GM08714 (cell line): ENCODE results near the gene CCDC171.

ENCODE experiments used
- H3K4me3 ChIP-seq: fragments of 200-500 bp; sonication (Bioruptor generic); 2 replicates; pipeline ENCODE4 v1.5.1; 2014; ENCODE audit warnings: mild to moderate bottlenecking, low read length, inconsistent platforms
- ZNF274 ChIP-seq: IDR thresholded peaks from 2 replicates; pipeline ENCODE4 v1.6.1; 2012; ENCODE audit warnings: mild to moderate bottlenecking, low read depth, low read length

Gene CCDC171

DNA sequence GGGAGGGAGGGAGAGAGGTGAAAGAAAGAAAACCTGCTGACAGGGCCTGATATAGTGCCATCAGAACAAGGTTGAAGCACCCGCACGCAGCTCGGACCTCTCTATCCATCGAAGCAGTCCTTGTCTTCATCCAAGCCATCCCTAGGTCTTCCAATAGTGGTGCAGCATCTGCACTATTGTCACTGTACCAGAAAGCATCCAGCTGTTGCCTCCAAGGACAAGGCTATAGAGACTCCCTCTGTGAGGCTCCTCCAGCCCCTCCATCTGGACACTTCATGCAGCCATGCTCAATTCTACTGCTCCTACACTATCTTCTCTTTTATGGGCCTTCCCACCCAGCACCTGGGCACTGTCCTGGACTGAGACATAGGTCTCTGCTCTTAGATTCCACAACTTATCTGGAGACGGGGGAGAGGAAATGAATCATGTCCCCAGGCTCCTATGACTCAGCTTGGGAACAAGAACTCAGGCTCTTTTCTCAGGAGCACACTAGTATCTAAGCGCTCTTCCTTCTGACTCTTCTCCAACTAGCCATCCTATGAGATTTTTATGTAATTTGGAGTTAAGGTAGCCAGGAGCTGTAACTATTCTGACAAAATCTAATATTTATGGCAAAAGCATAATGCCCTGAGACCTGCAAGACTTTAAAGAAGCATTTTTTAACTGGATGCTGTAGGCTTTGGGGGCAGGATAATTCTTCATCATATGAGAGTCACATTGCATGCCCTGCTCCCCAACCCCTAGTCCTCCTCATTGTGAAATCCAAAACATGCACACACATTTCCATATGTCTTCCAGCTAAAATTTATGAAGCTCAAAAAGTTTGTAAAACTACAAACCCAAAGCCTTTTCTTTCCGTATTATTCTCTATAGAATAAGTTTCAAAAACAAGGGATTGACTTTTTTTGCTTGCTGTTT lies 446.8 kb downstream of the CCDC171 start:
- TF ChIP-seq ZNF274, result no peak
- H3K4me3 ChIP-seq, result no peak overlapping the region

DNA sequence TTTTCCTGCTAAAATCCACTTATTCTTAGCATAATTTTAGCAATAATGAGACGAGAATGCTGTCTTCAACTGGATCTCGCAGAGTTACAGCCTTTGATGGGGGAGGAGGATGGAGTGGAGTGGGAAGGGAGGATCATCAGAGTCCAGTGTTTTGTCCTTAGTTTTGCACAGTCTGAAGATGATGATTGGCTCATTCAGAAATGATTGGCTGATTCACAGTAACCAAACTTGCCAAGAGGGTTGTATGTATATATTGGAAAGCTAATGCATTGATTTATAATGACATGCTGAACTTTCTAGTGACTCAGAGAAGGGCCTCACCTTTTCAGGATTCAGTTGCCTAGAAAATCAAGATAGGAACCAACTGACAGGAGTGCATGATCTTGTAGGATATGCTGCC lies 448.0 kb downstream of the CCDC171 start:
- no peak for TF ChIP-seq ZNF274
- H3K4me3 ChIP-seq, result no peak overlapping the region

- no peak overlapping the region for H3K4me3 ChIP-seq
- TF ChIP-seq ZNF274, result no peak
Observed at GRCh38 chr9:16001856-16002255, 449.0 kb downstream of the CCDC171 start.

DNA sequence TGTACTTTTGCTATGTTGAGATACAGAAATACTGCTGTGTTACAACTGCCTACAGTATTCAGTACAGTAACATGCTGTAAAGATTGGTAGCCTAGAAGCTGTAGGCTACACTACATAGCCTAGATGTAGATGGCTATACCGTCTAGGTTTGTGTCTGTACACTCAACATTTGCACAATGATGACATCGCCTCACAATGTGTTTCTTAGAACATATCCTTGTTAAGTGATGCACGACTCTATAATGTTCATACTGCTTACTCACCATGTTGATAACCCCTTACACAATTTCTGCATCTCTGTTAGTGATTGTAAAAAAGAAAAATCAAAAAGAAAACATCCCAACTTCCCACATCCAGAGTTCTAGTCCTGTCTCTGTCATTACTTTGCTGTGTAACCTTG lies 450.0 kb downstream of the CCDC171 start:
- TF ChIP-seq ZNF274, result no peak
- H3K4me3 ChIP-seq, result no peak overlapping the region

DNA sequence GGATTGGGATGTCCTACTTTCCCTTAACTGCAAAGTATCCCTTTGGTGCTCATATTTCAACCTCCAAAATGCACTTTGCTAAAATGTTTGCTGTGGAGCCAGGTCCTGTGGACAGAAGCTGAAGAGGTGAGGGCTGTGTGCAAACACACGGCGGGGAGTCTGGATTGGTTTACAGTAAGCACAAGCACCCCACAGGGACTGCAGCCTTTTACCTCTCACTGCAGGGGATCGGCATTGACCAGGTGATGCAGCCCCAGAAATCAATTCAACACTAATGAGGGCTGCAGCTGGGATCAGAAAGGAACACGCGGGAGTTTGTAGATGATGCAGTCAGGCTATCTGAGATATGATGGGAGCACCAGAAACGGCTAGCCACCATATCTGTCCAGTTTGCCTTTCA lies 450.9 kb downstream of the CCDC171 start:
- H3K4me3 ChIP-seq, result no peak overlapping the region

DNA sequence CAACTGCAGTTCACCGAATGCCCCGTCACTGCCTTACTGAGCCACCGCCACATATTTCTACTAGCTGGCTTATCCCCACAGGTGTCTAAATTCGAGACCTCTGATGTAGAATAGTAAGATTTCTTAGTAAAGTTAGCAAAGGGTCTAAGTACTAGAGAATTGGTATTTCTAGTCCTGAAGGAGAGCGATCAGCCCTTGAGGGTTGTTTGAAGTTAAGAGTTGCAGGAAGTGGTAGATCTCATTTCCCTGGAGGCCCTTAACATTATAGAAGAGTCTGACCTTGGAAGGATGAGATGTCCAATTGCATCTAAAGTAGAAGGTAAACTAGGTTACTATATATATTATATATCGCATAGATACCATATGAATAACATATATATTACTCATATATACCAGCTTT lies 451.8 kb downstream of the CCDC171 start:
- H3K4me3 ChIP-seq, result no peak overlapping the region
- TF ChIP-seq ZNF274, result no peak

More for the DNA sequence above, 450.9 kb downstream of the CCDC171 start:
- TF ChIP-seq ZNF274, result no peak

DNA sequence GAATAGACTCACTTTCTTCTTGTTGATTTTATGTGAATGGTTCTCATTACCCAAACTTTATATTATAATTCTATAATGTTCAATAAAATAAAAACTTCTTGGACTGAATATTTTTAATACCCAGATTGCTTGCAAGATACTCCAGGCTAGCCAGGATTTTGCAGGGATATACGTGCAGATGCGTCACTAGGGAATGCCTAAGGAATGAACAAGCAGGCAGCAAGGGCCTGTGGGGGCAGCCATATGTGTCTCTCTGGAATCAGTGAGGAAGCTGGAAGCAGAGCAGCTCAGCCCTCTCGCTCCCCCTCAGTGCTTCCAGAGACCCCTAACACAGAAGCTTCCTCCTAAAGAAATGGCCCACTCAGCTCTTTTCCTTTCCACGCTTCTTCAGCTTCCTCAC lies 457.4 kb downstream of the CCDC171 start:
- H3K4me3 ChIP-seq, result no peak overlapping the region
- TF ChIP-seq ZNF274, result no peak

DNA sequence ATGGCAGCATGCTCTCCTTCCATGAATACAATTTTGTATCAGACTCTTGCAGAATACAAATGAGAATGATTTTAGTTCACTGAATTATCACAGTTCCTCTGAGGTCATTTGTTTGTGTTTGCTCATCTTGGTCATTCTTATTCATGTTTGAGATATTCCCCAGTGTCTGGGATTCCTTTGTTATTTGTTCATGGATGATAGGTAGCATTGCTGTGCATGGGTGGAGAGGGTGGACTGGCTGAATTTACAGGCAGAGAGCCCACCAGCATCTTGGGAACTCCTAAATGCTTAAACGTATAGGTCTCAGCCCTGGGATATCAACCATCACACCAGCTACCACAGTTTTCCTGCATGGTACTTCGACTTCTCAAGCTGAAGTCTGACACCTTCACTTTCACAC lies 459.8 kb downstream of the CCDC171 start:
- no peak overlapping the region for H3K4me3 ChIP-seq
- TF ChIP-seq ZNF274, result no peak

GRCh38 chr9:16013366-16013765 lies 460.5 kb downstream of the CCDC171 start:
- no peak overlapping the region for H3K4me3 ChIP-seq
- no peak for TF ChIP-seq ZNF274

GRCh38 chr9:16013826-16014225 lies 461.0 kb downstream of the CCDC171 start:
- no peak overlapping the region for H3K4me3 ChIP-seq
- TF ChIP-seq ZNF274, result no peak

DNA sequence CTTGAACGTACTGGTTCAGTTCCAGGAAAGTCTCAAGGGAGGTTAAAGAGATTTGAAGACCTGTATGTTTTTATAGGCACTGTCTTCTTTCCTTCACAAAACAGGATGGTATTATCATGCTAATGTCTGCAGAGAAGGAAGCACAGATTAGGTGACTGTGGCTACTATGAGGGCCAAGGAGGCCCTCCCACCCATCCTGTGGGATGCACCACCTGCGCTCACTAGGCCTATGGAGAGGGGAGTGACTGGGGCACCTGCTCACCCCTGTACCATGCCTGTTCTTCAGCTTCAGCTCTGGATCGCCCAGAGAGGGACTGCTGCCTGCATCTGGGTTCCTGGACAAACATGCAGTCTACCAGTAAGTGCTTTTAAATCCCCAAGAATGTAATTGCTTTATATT lies 469.4 kb downstream of the CCDC171 start:
- TF ChIP-seq ZNF274, result no peak
- no peak overlapping the region for H3K4me3 ChIP-seq

DNA sequence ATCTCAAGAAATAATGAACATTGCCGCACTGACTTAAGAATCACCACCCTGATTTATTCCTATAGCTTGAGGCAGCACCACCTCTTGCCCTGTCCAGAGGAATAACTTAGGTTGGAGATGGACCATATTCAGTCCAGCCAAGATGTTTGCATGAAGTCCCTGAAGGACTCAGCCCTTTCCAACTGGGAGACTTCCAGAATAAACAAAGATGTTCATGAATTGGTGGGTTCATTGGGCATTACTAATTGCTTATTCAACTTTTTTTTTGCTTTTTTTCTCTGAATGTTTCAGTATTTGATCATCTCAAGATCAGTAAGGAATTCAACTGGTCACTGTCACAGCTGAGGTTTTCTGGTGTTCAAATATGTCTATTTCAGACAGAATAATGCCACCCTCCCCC lies 470.6 kb downstream of the CCDC171 start:
- TF ChIP-seq ZNF274, result no peak
- H3K4me3 ChIP-seq, result no peak overlapping the region
